NCI-H1048 (cell line): Measurements from ENCODE around the gene EVL.
"Not testable (repeated sequence)": the region's sequence is repeated elsewhere in the genome, so short reads cannot be mapped to it uniquely, and the experiment has no call there.

Experiments
- DNase-seq: peaks from one replicate; lab custom pipeline; 2025; lab: John Stamatoyannopoulos, UW

The EVL gene

DNA sequence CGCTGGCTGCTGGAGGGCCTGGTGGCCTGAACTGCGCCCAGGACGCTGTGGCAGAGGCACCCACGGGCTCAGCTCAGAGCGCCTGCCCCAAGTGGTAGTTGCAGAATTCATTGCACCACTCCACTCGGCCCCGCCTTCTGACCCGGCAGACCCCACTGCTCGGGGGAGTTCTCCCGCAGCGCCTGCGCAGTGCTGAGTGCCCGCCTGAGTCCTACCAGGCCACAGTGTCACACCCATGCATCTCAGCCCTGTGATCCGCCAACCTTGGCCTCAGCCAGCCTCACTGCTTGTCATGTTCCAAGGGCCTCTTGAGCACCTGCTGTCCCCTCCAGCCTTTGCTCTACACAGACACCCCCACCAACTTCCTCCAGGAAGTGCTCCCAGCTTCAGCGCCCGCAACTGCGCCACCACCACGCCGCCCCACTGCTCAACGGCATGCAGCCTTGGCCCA, 82.0 kb downstream of the EVL start:
- DNase-seq: no peak

DNA sequence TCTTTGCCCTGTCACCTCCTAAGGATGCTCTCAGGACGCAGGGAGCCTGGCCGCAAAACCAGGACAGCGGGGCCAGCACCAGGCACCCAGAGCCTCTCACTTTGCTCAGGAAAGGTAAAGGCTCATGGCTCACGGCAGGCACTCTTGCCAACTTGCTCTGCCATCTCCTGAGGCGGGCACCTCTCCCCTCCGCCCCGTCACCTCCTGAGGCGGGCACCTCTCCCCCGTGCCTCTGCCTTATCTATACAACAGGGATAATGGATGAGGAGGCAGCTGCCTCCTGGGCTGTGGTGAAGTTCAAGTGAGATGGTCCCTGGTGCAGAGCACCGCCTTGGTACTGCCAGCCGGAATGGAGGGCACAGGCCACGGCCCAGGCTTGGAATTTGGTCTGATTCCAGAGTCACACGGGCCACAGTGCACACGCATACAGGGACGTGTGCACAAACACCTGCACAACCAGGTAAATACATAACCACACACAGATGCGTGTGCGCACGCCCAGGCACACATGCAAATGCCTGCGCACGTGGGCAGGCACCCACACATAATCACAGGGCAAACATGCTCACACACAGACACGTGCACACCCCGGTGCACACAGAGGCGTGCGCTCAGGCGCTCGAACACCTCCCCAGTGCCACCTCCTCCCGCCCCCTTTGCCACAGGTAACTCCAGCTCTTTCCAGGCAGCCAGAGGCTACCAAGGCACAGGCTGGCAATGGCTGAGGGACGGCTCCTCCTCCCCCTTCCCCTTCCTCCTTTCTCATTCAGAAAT, 82.7 kb downstream of the EVL start:
- DNase-seq: no peak

DNA sequence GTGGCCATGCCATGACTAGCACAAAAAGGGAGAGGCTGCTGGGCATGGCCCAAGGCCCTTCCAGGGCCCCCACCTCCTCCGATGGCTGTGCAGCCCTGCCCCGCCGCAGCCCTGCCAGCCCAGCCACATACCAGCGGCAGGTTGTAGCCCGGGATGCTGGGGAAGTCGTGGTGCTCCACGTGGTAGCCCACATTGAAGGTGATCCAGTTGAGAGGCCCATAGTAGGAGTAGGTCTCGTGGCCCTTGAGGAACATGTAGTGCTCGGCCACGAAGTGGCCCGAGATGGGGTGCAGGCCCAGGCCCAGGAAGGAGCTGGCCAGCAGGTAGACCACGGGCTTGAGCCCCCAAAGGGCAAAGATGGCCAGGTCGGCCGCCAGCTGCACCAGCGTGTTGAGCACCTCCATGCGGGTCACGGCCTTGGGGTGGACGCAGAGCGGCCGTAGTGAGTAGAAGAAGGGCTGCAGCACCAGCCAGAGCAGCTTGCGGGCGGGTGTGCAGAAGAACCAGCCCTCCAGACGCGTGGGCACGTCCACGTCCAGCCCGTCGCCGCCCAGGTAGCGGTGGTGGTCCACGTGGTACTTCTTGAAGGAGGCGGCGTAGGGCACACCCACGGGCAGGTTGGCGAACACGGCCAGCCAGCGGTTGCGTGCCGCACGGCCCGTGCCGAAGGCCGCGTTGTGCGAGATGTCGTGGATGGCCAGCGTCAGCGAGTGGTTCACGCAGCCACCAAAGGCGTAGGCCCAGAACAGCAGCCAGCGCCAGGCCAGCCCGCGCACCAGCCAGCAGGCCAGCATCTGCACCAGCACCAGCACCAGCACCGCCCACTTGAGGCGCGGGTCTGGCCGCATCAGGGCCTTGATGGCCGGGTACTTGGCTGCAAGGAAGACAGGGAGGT, 83.9 kb downstream of the EVL start:
- no peak for DNase-seq

DNA sequence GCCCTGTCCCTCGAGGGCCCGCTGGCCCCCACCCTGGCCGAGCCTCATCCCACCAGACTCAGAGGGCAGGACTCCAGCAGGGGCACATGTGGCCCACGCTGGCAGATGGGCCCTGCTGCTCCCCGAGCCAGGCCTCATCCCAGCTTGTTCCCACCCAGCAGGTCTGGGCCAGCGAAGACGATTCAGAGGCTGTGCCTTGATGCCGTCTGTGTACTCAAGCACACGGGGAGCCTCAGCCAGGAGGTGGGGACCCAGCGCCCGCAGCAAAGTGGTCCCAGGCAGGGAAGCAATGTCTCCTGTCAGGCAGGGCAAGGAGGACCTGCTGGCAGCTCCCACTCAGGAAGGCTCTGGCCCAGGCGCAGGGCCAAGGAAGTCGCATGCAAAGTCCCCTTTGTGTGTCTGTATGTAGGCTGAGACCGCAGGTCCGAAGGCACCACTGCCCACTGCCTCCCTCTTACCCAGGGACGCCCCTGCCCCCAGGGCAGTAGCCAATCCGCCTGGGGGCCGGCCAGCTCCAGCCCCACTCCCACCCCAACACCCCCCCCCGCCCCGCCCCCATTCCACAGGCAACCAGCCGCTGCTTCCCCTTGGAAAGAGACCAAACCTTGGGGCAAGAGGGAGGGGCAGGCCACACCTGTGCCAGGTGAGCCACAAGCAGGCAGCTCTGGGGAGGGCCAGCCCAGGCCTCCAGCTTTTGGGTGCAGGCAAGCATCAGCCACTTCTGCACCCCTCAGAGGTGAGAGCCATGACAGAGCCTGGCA, 84.8 kb downstream of the EVL start:
- DNase-seq: no peak

DNA sequence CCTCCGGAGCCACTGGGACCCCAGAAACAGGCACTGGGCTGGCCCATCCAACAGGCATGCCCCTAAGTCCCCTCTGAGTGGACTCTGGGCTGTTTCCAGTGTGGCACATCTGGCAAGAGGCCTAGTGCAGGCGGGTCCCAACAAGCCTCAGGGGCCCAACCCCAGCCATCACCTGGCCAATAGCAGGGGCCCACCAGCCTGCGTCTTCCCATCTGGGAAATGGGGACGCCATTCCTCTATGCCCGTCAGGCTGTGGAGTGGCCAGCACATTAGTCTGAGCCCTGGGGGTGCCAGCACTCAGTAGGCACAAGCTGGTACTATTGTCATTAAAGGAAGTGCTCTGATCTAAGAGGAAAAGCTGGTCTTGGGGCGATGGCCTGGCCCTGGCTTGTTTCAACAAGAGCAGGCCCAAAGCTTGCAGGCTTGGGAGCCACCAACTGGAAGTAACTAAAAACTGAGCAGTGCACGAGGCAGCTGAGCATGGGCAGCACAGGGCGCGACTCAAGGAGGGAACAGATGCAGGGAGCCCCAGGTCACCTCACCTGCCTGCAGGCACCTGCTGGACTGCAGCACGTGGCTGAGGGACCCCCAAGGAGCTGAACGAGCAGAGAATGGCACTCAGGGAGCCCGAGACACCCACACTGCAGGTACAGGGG, 85.8 kb downstream of the EVL start:
- DNase-seq: no peak

DNA sequence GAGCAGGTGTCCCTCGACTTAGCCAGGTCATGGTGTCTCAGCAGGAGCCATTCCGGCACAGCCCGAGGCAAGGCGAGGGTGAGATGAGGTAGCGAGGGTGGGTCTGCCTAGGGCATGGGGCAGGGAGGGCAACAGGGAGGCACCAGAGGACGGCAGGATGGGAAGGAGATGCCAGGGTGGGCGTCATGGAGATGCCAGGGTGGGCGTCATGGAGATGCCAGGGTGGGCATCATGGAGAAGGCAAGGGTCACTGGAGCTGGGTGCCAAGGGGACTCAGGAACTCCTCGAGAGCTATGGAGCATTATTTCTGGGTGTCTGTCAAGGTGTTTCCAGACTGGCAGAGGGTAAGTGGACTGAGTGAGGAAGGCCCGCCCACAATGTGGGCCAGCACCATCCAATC, 86.9 kb downstream of the EVL start:
- no peak for DNase-seq

DNA sequence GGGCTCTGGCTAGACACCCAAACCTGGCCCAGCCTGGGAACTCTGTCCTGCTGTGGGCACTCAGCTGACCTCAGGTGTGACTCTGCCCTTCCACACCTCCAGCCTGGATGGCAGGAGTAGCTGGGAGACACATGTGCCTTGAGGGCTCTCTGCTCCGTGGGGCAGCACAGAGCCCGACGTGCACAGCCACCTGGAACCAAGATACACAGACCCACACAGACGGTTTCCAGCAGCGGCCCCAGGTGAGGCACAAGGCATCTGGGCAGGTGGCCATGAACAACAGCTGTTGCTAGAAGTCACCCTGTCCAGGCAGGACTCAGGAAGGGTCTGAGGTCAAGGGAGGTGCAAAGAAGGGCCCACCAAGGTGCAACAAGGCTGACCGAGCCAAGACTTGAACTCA, 88.3 kb downstream of the EVL start:
- no peak for DNase-seq

DNA sequence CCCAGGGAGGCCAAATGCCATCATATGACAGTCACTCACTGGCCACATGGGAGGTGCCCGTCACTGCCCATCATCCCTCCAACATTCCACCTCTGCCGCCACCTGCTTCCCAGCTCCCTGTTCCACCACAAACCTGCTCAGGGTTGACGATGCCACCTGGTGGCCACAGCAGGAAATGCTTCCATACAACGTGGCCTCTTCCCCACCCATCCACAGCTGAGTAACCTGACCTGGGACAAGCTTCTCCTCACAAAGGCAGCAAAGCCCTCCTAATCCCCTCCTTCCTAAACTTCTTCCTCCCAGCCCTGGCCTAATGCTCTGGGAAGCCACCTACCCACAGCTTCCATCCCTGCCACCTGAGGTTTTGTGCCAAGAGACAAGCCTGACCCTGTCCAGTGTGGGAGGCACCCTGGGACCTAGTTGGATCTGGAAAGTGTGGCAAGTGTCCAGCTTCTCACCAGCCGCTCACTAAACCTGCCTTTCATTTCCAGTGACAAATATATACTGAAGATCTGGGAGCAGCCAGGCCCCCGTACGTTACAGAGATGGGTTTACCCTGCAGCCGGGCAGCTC, 89.9 kb downstream of the EVL start:
- DNase-seq: no peak

DNA sequence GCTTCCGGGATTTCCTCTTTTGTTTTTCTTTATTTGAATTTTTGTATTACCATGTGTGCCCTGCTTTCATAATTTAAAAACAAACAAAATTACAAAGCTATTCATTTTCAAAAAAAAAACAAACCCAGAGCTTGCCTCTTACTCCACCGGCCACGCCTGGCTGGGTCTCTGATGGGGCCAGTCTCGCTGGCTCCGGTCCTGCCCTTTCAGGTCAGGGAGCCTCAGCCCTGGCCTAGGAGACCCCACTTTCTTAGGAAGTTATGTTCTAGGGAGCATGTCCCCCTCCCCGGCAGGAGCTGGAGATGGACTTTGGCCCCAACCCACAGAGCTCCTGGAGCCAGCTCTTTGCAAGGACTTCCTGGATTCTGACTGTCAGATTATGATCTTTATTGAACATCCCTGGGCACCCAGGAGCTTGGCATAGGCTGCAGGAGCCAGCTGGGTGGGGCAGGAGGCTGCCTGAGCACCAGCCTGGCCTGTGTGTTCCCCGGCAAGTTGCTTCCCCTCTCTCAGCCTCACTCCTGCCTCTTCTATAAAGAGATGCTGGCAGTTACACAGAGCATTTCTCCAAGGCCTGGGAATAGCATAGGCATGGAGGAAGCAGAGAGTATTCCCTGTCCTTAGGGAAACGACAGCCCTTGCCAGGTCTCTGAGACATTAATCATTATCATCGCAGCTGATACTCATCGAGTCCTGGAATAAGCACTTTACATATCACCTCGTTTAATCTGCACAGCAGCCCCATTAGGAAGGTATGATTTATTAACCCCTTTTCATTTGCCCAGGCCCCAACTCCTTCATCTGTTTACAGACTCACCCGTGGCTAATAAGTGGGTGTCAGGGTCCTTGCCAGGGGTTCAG, 90.8 kb downstream of the EVL start:
- DNase-seq: no peak

DNA sequence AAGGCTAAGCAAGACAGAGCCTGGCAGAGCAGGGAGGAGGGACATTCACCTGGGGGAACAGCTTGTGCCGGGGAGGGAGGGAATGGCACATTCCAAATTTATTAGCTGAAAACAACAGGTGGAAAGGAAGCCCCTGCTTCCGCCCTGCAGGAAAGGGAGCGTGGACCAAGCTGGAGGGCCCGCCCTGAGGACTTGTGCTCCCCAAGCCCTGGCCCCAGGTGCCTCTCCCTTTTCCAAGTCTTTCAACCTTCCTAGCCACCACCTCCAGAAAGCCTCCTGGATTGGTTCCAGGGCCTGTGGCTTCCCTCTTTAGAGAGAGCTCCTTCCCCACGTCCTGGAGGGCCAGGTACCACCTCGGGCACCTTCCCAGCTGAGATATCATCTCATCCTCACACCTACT, 91.6 kb downstream of the EVL start:
- no peak for DNase-seq

DNA sequence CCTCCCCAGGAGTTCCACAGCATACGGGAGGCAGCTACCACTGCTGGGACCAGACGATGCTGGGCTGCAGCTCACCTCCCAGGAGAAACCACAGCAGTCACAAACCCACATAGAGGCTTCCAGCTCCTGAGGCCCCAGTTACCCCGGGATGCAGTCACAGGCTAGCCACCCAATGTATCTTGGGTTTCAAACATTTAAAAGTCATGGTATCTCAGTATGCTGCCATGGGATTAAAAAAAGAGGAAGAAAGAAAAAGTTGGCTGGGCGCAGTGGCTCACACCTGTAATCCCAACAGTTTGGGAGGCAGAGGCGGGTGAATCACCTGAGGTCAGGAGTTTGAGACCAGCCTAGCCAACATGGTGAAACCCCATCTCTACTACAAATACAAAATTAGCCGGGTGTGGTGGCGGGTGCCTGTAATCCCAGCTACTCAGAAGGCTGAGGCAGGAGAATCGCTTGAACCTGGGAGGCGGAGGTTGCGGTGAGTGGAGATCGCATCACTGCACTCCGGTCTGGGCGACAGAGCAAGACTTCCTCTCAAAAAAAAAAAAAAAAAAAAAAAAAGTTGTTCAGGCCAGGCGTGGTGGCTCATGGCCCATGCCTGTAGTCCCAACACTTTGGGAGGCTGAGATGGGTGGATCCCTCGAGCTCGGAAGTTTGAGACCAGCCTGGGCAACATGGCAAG, 92.5 kb downstream of the EVL start:
- DNase-seq: not testable (repeated sequence)

DNA sequence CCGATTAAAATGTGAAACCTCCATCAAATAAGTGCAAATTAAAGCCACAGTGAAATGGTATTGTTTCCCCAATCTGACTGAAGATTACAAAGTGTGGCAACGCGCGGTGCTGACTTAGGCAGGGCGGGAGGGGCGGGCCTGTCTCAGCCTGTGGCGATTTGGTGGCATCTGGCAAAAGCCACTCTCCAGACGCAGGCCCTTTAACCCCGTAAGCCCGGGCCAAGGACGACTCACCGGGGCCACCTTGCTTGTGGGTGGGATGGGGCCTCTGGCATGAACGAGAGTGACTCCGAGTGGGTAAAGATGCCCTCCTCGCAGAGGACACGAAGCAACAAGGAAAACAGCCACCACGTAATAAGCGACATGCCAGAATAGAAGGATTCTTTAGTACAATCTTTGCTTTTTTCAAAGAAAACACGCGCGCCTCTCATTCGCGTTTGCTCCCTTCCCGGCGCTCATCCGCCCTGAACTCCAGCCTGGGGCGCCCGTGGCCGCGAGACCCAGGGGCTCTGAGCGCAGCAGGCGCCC, 93.4 kb downstream of the EVL start:
- no peak for DNase-seq

DNA sequence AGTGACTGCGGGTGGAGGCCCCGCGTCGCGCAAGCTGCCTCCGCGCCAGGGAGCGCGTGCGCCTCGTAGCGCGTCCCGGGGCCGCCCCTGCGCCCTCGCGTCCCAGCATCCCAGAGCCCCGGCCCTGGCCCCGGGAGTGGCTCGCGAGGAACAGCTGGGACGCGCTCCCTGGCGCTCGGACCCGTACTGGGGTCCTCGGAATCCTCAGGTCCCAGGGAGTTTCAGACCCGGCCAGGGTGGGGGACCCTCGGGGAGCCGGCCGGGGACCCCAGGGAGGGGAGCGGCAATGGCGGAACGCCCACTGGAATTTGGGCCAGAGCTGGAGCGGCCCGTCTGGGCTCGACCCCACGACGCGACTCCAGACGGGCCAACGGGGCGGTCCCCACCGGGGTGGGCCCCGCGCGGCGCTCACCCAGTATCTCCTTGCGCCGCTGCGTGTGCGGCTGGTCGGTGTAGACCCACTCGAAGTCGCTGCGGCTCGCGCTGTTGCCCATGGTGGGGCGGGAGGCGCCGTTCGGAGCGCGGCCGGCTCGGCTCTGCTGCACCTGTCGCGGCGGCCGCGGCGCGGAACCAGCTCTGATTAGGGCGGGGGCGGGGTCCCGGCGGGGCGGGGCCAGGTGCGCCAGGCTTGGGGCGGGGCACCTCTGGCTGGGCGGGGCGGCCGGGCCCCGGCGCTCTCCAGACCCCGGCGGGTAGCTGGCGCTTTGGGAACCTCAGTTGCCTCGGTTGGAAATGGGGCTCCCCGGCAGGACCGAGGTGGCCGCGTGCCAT, 94.1 kb downstream of the EVL start, which contains the start of gene DEGS2:
TSS of gene DEGS2 (minus strand) at position 552 of the 771 bp plus-strand sequence. CDS start at position 494, 58 bp downstream.
- DNase-seq: no peak

DNA sequence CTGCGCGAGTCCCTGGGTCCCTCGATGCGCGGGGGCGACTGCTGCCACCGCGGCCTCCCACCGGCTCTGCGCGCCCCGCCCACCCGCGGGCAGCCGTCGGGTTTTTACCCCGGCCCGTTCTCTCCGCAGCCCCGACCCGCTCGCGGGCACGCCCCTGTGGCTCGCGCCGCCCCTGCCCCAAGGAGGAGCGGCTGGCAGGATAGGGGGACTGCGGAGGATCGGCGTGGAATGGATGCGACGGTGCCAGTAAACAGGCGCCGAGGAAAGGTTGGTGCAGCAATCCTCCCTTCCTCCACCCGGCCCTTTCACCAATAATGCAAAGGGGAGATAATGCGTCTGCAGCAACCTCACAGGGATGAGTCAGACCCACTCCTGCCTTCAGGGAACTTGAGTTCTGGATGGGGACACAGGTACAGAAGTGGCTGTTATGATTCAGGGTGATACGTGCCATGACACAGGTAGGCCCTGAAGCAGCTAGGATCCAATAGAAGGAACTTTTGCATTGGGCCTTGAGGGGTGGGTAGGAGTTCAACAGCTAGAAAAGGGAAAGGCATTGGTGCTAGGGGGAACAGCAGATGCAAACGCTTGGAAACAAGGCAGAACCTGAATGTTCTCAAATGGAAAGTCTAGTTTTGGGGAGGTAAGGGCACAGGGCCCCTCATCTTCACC, 94.8 kb downstream of the EVL start:
- no peak for DNase-seq

DNA sequence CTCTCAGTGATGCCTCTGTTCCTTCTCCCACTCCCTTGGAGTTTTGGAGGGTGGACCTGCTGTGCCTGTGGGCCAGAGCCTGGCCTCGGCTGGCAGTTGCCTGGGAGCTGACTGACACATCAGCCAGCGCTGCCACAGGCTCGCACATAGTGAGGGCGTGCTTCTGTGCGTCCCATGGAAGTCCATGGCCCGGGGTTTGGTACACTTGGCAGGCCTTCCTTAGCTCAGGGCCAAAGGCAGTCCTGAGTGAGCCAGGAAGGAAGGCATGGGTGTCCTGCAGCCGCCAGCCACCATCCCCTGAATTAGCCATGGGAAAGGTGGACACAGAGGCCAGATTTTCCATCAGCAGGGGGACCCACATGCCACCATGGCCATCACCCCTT, 95.3 kb downstream of the EVL start:
- DNase-seq: no peak

DNA sequence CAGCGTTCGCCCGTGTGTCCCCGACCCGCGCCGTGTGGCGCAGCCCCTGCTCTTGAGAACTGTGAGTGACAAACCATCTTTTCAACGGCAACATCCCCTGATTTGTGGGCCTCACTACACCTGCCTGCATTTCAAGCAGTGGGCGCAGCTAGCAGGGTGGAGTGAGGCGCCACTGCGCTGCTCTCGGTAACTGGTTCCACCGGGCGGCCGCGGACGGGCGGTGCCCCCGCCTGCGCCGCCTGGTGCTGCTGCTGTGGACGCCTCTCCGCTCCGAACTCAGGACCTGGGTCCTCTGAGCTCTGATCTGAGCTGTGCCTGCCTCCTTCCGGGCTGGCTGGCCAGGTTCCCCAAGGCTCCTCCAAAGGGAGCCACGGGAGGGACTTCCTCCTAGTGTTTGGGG, 100.2 kb downstream of the EVL start:
- DNase-seq: no peak

DNA sequence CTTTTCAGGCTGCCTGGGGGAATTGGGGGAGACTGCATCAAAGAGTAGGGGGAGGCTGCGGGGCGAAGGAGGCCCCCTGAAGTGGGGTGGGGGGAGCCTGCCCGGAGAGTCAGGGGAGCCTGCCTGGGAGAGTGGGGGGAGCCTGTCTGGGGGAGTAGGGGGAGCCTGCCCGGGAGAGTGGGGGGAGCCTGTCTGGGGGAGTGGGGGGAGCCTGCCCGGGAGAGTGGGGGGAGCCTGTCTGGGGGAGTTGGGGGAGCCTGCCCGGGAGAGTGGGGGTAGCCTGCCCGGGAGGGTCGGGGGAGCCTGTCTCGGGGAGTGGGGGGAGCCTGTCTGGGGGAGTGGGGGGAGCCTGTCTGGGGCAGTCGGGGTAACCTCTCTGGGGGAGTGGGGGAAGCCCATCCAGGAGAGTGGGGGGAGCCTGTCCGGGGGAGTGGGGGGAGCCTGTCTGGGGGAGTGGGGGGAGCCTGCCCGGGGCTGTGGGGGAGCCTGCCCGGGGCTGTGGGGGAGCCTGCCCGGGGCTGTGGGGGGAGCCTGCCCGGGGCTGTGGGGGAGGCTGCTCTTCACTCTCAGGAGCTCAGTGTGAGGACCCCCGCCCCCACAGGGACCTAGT, 100.7 kb downstream of the EVL start:
- DNase-seq: no peak

DNA sequence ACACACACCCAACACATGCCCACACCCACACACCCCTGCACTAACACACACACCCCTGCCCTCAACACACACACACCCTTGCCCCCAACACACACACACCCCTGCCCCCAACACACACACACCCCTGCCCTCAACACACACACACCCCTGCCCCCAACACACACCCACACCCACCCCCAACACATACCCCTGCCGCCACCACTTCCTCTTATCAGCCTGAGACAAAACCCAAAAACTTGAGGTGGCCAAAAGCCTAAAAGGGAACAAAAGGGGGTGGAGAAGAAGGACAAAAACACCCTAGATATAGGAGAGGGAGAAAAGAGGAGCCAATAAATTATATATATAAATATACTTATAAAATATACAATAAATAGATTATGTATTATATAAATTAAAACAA, 103.3 kb downstream of the EVL start:
- no peak for DNase-seq
